IMR-90 (cell line): ENCODE data around the gene EGLN1.

Source experiments
- FOS ChIP-seq: fragments of 150-350 bp; IDR thresholded peaks from 2 replicates; pipeline ENCODE4 v1.6.1; 2016; ENCODE audit warnings: low read depth, low read length
- MAFK ChIP-seq: IDR thresholded peaks from 2 replicates; pipeline ENCODE4 v1.6.1; 2012; ENCODE audit warnings: low read depth, low read length, improper control_type of control experiment
- MAZ ChIP-seq: IDR thresholded peaks from 2 replicates; pipeline ENCODE4 v1.6.1; 2012; ENCODE audit warnings: low read depth, mild to moderate bottlenecking, low read length, improper control_type of control experiment, moderate library complexity, borderline replicate concordance
- POLR2A ChIP-seq: IDR thresholded peaks from 2 replicates; pipeline ENCODE4 v1.6.1; 2012; ENCODE audit warnings: mild to moderate bottlenecking, low read depth, low read length
- RAD21 ChIP-seq: IDR thresholded peaks from 2 replicates; pipeline ENCODE4 v1.6.1; 2012; ENCODE audit warnings: low read length, improper control_type of control experiment
- RCOR1 ChIP-seq: IDR thresholded peaks from 2 replicates; pipeline ENCODE4 v1.6.1; 2012; ENCODE audit warnings: mild to moderate bottlenecking, low read length, improper control_type of control experiment; ENCODE audit not compliant: insufficient replicate concordance
- SMC3 ChIP-seq: fragments of 150-350 bp; IDR thresholded peaks from 2 replicates; pipeline ENCODE4 v1.6.1; 2016; ENCODE audit warnings: low read depth, mild to moderate bottlenecking, antibody characterized with exemption, low read length, moderate library complexity
- TF ChIP-seq, protein P1 (sequence below): conservative IDR thresholded peaks from 2 replicates; pipeline ENCODE4 v1.5.1; 2012; ENCODE audit warnings: mild to moderate bottlenecking, low read depth, low read length, improper control_type of control experiment

DNA sequence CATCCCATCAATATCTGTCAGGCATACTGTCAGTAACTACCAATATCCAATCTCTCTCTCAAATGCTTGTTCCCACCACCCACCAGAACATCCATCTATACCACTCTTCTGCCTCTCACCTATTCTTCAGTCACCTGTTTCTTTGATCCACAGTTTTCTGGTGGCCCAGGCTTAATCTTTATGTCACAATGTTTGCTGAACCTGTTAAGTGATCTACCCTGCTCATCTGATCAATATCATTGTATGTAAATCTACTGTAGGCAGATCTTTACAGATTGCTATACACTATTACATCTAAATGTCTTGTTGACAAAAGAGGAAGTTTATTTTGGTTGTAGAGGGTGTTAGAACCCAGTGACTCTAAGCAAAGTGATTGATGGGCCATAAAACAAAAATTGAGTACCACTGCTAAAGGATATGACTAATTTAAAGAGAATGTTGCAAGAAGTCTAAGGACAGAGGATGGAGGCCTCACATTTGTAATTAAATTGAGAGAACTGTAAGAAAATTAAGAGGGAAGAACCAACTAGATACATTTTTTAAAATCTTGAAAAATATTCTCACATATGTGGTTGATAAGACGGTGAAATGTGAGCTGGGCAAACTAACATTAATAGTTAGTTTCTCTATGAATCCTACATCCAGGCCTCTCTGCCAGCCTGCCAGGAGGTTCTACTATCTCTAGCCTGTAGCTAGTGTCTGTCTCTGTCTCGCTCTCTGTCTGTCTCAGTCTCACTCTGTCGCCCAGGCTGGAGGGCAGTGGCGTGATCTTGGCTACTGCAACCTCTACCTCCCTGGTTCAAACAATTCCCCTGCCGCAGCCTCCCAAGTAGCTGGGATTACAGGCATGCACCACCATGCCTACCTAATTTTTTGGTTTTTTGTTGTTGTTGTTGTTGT lies 34.1 kb downstream of the EGLN1 start:
- TF ChIP-seq MAFK (no peak), POLR2A (no peak), SMC3 (no peak), RCOR1 (no peak), RAD21 (no peak), MAZ (no peak), FOS (no peak)
- TF ChIP-seq, protein P1, sequence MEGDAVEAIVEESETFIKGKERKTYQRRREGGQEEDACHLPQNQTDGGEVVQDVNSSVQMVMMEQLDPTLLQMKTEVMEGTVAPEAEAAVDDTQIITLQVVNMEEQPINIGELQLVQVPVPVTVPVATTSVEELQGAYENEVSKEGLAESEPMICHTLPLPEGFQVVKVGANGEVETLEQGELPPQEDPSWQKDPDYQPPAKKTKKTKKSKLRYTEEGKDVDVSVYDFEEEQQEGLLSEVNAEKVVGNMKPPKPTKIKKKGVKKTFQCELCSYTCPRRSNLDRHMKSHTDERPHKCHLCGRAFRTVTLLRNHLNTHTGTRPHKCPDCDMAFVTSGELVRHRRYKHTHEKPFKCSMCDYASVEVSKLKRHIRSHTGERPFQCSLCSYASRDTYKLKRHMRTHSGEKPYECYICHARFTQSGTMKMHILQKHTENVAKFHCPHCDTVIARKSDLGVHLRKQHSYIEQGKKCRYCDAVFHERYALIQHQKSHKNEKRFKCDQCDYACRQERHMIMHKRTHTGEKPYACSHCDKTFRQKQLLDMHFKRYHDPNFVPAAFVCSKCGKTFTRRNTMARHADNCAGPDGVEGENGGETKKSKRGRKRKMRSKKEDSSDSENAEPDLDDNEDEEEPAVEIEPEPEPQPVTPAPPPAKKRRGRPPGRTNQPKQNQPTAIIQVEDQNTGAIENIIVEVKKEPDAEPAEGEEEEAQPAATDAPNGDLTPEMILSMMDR: no peak
